COLO668 (cell line): ENCODE data around the gene INPP5A.
A peak's percentile ranks its signal among the peaks of the same experiment; 100 is the strongest.

Experiments
- DNase-seq: peaks from one replicate; lab custom pipeline; 2025; ENCODE audit not compliant: unreplicated experiment; lab: John Stamatoyannopoulos, UW

Gene INPP5A

DNA sequence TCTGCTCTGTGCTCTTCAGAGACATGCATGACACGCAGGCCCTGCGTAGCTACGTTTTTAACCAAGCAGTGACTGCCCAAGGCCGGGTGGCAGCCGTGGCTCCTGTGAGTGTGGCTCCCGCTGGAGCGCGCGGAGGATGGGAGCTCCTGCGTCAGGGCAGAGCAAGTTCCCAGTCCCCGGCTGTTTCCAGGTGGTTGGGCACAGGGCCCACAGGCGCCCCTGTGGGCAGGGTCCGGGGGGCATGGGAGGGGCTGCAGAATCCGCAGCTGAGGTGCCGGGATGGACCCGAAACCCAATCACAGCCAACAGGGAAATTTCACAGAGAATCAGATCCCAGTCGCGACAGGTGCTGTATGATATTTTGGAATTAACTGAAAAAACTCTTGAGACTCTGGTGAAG, 238.6 kb downstream of the INPP5A start:
- no peak for DNase-seq

DNA sequence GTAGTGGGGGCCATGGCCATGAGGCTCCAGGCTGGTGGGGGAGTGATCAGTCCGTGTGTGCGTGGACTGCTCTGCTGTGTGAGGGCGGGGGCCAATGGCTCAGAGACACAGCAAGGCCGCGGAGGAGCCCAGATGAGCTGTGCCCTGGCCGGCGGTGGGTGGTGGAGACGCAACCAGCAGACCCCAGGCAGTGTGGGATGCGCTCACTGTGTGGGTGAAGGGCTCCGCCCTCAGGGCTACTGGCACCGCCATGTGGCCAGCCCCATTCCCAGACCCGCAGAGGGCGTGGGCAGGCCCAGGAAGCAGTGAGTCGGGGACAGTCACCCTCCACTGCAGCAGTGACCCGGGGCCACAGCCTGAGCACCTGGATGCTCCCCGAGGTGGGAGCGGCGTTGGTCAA, 239.2 kb downstream of the INPP5A start:
- no peak for DNase-seq

DNA sequence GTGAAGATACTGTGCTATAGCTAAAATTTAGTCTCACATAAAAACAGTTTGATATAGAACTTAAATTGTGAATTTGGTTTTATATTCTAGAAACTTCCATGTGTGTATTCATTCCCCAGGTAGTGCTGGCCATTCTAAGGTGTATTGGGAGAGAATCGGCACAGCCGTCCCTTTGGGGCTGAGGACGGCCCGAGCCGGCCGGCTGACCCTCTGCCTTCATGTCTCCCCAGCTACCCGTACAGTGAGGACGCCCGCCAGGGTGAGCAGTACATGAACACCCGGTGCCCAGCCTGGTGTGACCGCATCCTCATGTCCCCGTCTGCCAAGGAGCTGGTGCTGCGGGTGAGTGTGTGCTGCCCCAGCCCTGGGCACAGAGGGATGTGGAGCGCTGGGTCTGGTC, 239.9 kb downstream of the INPP5A start:
- DNase-seq: no peak

DNA sequence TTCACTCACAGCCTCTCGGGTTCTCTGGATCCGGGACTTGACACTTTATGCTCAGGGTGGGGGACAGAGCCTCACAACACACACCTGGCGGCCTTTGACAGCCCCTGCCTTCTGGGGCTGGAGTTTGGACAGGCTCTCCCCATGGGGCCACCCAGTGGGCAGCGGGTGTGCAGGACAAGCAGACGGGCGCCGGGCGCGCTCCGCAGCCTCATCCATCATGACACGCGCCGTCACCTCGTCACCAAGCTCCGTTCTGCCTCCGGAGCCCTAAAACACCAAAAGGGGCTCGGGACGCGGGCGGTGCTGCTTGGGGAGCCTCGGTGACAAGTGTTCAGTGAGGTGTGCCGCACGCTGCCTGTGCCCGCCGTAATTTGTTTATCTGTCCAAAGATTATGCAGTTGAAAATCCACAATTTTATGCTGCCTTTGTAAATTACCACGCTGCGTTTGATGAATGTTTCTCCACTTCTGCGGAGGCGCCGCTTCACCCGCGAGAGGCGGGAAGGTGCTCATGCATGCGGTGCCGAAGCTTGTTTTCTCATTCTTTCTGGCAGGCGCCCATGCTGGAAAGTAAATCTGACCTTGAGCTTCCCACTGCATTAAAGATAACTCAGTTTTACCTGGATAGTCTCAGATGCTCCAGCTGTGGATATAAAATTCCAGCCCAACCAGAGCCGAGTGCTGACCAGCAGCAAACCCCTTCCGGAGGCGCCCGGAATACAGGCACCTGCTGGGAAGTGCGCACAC, 242.1 kb downstream of the INPP5A start:
- no peak for DNase-seq

DNA sequence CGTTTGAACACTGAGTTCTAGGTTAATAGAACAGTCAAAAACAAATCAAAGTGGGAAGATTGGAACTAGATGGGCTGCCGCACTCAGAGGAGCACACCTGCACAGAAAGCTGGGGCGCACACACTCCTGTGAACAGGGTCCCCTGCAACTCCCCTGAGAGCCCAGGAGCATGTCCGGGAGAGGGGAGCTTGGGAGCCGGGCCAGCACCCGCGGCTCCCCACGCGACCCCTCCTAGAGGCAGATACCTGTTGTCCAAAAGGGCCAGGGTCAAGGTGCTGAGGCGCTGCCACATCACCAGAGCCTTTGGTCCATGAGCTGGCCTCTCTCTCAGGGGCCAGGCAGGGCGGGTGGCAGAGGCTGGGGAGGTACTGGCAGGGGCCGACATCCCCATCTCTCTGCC, 242.8 kb downstream of the INPP5A start:
- DNase-seq: no peak

DNA sequence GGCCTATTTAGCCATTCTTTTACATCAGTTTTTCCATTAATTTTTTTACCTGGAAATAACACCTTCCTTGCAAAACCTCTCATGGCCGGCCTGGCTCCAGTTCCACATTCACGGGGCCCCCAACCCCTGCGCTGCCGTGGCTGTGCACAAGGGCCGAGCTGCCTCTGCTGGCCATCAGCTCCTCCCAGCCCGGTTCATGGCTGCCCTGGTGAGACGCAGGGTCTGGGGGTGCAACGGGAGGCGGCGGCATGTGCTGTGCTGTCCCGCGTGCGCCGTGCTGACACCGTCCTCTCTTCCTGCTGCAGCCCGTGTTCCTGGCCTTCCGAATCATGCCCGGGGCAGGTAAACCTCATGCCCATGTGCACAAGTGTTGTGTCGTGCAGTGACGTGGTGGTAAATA, 244.0 kb downstream of the INPP5A start:
- DNase-seq: no peak

DNA sequence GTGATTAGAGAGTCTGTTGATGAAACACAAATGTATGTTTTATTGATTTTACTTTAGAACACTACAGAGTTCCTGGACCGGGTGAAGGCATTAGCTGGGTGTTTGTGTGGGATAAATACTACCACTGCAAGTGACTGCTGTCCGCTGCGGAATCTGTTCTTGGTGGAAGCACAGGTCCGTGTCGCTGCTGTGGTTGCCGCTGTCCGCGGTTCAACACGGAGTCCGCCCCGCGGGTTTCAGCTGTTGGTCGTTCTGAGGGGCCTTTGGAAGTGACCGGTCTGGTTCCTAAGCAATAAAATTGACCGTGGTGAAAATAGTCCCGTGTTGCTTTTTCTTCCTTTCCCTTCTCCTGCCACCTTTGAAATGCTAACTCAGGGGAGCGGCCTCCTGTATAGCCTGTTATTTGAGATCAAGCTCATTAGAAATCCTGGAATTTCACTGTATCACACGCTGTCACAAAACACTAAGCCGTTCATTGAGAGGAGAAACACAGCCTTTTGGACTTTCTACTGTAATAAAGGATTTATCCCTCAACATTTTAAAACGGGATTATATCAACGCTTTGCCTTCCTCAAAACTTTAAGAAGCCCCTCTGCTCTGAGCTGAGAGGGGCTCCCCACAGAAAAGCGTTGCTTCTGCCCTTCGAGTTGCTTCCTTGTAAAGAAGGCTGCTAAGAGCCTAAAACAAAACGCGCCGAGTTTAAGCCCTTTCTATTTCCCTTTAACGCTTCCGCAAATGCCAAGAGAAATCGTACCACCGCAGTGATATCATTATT, 245.8 kb downstream of the INPP5A start:
- DNase-seq: no peak

DNA sequence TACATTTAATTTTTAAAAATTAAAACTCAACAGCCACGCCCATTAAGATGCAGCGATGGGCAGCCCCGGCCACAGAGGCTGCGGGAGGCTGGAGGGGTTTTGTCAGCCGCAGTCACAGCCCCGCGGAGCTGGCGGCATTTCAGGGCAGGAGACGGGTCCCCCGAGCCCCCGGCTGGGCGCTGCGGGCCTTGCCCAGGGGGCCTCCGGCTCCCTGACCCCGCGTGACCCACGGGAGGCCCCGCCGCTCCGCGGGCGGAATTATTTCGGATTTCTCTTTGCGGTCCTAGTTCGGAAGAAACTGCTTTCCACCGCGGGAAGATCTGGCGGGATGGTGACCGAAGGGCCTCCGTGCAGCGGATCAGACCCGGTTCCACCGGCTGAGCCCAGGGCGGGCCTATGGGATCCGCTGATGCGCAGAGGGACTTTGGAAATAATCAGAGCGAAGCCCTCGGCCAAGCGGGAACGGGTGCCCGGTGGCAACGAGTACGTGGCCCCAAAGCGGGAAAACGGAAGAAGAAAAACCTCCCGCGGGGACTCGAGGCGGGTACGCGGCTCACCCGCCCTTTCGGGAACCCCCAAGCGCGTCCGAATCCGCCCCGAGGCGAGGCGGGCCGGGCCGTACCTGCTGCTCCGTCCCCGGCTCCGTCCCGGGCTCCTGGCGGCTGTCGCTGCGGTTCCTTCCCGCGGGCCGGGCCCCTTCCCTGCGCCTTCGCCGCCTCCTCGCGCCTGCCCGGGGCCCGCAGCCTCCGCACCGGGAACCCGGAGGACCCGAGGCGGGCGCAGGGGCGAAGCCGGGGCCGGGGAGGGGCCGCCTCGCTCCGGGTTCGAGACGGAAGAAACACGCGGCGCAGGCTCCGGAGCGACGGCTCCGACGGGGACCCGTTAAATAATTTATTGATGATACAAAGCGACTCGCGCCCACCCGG, 246.6 kb downstream of the INPP5A start:
- no peak for DNase-seq

DNA sequence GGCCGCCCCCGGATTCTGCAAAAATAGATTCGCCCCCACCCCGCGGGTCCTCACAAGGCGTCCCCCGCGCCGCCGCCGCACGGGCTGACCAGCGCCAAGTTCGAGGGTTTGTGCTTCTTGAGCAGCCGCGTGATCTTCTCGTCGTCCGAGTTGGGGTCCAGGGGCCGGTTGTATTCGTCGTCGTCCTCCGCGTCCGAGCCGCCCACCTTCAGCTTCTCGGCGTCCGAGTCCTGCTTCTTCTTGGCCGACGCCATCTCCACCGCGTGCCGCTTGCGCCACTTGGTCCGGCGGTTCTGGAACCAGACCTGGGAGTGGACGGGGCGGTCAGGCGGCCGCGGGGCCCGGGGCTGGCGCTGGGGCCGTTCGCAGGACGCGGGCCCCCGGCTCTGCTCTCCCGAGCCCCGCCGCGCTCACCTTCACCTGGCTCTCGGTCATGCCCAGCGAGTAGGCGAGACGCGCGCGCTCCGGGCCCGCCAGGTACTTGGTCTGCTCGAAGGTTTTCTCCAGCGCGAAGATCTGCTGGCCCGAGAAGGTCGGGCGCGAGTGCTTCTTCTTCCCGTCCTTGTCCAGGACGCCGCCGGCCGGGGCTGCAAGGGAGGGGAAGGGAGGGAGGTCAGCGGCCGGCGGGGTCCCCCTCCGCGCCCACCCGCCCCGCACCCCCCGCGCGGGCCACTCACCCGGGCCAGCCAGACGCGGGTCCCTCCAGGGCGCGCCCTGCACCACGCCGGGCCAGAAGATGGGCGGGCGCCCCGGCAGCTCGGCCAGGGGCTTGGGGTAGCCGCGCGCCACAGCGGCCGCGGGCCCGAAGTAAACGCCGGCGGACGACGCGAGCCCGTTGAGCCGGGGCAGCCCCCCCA, 247.5 kb downstream of the INPP5A start:
- DNase-seq: no peak

DNA sequence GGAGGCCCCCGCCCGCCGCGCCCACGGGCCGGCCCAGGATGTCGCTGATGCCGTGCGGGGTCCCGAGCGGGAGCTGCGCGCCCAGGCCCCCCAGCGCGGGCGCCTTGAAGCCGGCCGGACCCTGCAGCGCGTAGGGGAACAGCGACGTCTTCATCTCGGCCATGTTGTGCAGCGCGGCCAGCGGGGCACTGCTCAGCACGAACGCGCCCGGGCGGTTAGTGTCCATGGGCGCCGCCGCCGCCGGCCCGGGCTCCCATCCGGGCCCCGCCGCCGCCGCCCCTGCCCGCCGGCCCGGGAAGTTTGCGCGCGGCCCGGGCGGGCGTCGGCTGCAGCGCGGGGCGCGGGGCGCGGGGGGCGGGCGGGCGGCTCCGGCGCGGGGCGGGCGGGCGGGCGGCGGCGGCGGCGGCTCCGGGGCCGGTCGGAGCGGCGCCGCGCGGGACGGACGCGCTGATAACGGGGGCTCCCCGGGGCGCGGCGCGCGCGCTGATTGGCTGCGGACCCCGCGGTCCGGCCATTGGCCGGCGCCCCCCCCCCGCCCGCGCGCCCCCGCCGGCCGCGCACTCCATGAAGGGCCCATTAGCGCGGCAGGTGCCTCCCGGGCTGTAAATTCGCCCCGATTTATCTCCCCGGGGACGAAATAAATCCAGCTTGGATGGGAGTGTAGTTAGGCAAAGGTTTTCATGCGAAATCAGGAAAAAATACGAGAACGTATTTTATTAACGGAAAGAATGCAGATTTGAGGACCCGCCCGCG, 248.3 kb downstream of the INPP5A start, which contains the start of gene NKX6-2:
TSS of gene NKX6-2 (minus strand) at position 425 of the 753 bp plus-strand sequence. CDS start at position 226, 199 bp downstream.
- no peak for DNase-seq

DNA sequence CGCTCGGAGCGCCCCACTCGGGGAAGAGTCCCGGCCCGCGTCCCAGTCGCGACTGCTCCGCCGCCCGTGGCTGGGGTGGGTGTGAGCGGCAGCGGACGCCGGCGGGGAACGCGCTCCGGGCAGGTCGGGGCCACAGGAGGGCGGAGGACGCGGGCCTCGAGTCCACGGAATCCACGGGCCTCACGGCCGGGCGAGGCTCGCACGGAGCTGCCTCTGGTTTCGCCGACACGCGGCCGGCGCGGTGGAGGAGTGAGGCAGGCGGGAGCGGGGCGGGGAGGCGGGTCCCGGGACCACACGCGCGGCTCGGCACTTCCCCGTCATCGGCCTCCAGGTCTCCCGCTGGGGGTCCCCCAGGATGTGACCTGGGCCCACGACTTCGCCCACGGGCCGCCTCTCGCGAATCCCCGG, 248.9 kb downstream of the INPP5A start:
- no peak for DNase-seq

DNA sequence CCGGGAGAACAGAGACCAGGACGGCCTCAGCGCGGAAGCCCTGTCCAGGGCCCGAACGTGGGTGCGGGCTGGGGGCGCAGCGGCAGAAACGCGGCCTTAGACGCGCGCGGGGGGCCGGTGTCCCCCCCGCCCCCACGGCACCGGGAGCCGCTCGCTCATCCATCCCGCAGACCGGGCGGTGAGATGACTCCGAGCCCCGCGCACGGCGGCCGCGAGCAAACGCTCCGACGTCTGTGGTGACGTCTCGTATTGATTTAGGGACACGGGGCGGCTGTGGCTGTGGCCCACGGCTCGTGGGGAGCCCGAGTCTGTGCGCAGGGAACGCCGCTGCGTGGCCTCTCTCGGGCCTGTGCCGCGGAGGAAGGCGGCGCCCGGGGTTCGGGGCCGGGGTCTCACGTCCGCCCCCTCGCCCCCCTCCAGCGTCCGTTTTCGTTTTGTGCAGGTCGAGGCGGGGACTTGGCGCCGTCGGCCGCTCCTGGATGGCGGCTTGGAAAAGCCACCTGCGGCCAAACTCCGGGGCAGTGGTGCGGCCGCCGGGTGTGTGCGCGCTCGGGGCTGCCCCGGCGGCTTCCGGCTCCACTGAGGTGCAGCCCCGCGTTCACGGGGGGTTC, 249.4 kb downstream of the INPP5A start:
- DNase-seq: peak; percentile 2

DNA sequence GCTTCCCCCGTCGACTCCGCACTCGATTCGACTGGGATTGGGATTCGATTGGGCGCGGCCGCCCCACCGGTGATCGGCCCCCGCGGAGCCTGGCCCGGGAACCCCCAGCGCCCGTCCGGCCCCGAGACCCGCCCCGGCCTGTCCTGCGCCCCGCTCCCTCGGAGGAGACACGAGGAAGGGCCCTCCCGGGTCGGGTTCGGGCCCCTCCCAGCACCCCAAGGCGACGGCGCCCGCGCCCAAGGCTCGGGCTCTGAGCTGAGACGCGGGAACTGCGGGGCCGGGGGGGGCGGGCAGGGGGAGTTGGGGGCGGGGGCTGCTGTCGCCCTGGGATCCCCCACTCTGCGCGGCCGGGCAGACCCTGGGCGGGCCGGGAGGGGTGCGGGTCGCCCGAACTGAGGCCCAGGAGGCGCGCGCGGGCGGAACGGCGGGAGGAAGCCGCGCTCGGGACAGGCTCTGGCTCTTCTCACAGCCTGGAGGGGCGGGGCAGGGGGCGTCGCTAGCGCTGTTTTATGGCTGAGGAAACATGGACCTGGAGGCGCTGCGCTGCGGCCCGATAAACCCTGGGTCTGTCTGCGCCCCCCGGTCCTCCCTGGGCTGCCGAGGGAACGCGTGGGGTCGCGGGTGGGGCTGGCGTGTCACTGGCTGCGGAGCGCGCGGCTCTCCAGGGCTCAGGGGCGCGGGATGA, 250.1 kb downstream of the INPP5A start:
- DNase-seq: no peak

DNA sequence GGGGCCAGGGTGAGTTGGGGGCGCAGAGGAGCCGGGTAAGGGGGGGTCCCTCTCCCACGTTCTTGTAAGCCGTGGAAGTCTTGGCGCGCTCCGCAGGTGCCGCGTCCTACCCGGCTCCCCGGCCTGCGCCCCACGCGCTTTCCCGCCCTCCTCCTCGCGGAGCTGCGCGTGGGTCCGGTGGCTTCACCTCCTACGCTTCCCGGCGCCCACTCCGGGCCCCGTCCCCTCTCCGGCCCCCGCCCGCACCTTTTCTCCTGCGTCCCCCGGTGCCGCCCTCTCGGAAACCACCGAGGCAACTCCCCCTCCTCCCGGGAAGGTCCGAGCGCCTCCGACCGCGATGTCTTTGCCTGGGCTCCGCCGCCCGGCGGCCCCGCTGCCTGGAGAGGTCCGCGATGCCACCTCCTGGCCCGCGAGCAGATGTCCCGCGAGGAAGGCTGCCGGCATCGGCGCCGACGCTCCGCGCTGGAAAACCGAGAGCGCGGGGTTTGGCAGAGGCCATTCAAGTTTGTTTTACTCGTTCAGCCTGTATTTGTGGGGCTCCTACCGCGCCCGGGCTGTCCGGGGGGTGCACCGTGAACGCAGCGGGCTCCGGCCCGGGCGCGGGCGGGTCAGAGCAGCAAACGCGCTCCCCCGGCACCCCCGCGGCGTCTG, 250.7 kb downstream of the INPP5A start:
- DNase-seq: peak; percentile 3

DNA sequence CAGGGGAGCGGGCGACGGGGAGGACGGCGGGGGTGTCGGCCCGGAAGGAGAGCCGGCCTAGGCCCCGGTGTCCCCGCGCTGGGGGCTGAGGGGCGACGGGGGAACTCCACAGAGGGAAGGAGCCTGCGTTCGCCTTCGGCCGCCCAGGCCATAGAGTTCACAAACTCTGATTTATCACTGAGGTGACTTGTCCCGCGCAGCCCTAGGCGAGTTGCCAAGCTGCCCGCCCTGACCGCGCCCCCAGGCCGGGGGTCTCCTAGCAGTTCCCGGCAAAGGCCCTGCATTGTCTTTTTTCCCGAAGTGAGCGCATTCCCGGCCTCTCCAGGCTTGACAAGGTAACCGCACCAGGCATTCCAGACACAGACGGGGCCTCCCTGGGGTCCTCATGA, 251.2 kb downstream of the INPP5A start:
- no peak for DNase-seq

DNA sequence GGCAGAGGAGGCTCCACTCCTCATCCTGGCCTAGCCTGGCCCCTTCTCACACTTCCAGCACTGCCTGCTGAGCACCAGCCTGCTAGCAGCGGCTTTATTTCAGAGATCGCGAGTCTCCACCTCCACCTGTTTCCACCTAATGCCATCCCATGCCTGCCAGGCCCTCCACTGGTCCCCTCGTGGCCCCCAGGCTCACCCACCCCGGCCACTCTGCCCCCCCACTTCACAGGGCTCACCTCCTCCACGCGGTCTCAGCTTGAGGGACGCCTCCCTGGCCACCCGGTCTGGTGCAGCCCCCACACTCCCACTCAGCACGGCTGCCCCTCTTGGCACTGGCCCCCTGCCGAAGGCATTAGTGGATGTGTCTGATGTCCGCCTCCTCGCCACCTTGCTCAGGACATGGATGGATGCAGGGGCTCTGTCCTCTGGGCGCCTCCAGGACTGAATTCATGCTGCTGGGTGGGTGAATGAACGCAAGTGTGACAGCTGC, 252.1 kb downstream of the INPP5A start:
- no peak for DNase-seq

DNA sequence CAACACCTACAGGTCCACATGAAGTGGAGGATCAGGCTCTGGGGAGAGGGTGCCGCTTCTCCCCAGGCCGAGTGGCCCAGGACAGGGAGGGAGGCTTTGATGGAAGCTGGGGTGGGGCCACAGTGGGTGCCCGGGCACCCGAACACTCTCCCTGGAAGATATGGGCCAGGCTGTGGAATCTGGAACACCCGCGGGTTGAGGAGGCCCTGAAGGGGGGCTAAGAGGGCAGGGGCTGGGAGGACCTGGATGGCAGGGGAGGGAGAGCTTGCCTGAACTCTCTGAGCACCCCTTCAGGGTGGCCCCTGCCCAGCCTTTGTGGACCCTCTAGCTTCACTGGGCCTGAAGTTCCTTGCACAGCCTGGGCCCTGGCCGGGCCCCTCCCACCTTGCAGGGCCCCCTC, 252.9 kb downstream of the INPP5A start:
- DNase-seq: no peak
